D341Med (cell line): ENCODE results near the gene SPEG.

Experiments used
- DNase-seq: peaks from one replicate; pipeline ENCODE4 v3.0.0; 2012; ENCODE audit warnings: low spot score

Gene SPEG

DNA sequence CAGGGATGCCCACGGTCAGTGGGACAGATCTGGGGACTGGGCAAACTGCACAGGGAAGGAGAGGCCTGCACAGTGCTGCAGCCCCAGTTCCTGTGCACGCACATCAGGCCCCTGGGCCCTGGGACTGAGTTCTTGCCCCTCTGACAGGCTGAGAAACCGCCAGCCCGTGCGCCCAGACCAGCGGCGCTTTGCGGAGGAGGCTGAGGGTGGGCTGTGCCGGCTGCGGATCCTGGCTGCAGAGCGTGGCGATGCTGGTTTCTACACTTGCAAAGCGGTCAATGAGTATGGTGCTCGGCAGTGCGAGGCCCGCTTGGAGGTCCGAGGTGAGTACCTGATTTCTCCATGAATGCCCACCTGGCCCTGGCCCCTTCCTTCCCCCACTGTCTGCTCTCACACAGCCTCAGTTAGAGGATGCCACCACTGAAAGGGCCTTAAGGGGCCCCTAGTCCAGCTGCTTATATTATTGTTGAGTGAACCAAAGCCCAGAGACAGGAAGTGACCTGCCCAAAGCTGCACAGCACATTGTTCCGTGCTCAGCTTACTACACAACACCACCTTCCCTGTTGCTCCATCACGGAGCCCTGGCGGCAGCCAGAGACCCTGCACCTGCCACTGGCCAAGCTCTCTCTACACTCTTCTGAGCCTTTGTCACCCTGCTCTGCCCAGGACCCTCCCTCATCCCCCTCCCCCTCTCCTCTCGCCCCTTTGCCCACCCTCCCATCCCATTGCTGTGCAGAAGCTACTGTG lies 29.8 kb downstream of the SPEG start:
- no peak for DNase-seq

DNA sequence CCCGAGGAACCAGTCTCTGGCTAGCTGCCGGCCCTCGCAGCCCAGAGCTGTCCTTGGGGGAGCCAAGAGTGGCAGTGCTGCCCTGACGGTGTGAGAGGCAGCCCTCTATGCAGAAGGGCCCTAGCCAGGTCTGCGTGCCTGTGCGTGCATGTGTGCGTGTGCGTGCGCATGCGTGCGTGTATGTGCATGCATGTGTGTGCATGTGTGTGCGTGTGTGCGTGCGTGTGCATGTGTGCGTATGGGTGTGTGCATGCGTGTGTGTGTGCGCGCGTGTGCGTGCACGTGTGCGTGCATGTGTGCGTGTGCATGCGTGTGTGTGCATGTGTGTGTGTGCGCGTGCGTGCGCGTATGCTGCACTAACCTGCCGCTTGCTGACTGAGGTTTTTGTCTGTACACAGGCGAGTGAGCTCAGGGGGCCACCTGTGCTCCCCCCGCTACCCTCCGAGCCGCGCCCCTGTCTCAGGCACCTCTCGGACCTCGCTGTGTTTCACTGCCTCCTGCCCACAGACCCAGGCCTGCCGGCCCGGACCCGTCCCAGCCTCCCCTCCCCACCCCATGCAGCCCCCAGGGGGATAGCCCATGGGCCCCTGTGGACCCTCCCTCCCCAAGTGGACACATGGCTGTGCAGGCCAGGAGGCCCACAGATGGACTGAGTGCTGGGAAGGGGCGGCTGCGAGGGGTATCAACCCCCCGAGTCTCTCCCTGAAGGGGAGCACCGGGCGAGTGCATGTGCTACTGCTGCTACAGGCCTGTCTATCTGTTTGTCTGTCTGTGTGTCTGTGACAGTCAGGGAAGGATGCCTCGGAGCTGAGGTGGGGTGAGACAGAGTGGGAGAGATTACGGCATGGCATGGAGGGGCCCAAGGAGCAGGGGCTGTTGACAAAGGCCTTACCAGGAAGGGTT lies 31.3 kb downstream of the SPEG start:
- no peak for DNase-seq

DNA sequence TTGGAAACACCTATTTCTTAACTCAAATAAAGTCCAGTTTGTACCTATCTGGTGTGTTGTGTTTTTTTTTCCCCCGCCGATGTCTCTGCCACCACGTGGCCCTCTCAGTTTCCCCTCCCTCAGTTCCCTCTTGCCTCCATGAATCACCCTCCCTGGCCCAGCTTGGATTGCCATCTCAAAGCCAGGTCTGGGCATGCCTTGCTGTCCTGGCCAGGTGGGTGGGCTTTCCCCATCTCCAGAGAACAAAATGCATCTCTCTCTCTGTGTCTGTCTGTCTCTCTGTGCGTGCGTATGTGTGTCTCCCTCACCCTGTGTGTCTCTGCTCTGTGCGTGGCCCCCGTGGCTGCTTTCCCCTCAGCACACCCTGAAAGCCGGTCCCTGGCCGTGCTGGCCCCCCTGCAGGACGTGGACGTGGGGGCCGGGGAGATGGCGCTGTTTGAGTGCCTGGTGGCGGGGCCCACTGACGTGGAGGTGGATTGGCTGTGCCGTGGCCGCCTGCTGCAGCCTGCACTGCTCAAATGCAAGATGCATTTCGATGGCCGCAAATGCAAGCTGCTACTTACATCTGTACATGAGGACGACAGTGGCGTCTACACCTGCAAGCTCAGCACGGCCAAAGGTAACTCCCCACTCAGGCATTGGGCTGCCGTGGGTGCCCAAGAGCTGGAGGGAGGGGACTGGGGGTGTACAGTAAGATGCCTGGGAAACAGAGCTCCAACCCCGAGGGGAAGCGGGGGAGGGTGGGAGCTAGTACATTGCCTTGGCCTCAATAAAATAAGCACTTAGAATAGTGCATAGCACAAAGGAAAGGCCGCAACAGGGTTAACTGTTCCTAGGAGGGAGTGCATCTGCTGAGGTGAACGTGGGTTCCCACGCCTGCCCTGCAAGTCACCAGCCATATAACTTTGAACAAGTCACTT lies 32.4 kb downstream of the SPEG start:
- no peak for DNase-seq

DNA sequence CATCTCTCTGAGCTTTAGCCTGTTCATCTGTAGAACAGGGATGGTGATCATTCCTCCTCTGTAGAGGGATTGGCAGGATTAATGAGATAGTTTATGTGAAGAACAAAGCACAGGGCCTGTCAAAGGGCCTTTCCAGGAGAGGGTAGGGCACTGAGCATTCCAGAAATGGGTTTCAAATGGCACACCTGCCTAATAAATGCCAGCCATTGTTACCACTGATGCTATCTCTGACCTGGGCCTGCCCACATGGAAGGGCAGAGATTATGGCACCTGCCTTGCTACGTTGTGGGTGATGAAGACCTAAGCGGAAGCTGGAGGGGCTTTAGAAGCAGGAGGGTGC lies 33.1 kb downstream of the SPEG start:
- no peak for DNase-seq

DNA sequence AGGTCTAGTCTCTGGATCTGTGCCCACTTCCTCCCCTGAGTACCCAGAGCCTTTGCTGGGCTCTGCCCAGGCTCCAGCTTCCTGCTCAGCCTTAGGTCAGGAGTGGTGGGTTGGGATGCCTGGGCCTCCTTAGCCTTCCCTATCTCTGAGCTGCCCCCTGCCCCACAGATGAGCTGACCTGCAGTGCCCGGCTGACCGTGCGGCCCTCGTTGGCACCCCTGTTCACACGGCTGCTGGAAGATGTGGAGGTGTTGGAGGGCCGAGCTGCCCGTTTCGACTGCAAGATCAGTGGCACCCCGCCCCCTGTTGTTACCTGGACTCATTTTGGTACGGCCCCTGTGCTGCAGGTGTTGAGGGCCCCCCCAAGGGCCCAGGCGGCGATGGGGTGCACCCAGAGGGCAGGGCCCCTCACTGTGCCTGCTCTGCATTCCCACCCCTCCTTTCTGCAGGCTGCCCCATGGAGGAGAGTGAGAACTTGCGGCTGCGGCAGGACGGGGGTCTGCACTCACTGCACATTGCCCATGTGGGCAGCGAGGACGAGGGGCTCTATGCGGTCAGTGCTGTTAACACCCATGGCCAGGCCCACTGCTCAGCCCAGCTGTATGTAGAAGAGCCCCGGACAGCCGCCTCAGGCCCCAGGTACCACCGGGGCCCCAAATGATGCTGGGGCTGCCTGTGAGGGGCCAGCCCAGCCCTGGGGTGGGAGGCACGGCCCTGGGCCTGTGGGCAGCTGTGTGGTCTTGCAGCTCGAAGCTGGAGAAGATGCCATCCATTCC lies 34.0 kb downstream of the SPEG start:
- no peak for DNase-seq

DNA sequence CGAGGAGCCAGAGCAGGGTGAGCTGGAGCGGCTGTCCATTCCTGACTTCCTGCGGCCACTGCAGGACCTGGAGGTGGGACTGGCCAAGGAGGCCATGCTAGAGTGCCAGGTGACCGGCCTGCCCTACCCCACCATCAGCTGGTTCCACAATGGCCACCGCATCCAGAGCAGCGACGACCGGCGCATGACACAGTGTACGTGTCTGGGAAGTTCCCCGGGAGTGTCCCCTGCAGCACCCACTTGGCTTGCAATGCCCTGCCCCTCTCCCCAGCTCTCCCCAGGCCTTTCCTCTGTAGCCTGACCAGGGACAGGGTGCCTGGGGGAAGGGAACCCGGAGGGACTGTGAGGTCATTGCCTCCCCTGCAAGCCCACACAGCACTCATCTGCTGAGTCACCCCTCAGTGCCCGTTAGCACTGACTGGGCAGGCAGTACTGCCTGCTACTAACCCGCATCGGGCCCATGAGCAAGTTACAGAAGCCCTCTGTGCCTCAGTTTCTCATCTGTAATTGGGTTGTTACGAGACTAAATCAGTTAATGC lies 34.6 kb downstream of the SPEG start:
- DNase-seq, result no peak

DNA sequence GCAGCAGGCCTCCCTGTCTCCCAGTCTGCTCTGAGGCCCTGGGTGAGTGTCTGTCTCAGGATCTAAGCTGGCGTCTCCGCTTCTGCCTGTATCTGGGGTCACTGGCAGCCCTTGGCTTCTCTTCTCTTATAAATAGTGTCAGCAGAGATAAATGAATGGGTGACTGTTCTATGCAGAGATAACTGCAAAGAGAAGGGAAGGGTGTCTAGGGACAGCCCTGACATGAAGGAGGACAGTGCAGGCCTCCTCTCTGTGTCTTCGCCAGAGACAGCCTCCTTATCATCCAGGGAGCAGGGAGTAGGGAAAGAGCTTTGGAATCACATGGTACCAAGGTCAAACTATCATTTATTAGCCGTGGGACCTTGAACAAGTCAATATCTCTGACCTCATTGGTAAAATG lies 35.8 kb downstream of the SPEG start:
- no peak for DNase-seq

DNA sequence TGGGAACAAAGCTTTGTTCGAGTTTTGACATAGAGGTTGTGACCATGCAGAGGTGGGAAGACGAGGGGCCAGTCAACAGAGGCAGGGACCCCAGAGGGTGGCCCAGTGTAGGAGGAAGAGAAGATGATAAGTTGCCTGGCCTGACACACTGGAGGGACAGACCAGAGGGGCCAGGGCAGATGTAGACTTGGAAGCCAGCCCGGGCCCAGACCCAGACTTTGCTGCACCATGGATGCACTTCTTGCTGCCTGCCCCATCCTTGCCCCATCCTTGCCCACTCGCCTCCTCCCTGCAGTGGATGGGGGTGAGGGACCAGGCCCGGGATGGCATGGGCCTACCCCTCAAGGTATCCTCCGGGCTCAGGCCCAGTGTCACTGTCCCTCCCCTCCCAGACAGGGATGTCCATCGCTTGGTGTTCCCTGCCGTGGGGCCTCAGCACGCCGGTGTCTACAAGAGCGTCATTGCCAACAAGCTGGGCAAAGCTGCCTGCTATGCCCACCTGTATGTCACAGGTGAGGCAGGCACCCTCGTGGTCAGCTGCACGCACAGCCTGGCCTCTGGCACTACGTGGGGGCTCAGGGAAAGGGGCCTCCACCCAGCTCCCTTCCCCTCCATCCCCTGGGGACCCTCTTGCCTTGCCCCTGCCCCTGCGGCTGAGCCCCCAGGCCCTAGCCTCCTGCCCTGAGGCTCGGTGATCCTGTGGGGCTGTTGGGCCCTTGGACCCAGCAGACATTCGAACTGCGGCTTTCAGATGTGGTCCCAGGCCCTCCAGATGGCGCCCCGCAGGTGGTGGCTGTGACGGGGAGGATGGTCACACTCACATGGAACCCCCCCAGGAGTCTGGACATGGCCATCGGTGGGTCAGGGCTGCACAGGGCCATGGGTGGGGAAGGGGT lies 37.1 kb downstream of the SPEG start:
- DNase-seq, result no peak

DNA sequence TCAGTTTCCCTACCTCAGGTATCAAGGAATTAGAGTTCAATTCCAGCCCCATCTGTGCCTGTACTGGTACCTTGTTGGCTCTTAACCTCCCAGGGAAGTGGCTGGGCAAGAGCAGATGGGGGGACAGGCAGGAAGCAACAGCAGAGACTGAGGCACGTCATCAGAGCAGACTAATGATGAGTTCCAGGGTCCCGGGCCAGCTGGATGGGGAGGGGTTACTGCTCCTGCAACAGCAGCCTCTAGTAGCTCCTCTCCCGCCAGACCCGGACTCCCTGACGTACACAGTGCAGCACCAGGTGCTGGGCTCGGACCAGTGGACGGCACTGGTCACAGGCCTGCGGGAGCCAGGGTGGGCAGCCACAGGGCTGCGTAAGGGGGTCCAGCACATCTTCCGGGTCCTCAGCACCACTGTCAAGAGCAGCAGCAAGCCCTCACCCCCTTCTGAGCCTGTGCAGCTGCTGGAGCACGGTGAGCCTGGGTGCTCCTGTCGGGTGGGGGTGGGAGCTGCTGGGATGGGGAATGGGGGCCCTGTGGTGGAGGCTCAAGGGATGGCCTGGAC lies 38.1 kb downstream of the SPEG start:
- no peak for DNase-seq

DNA sequence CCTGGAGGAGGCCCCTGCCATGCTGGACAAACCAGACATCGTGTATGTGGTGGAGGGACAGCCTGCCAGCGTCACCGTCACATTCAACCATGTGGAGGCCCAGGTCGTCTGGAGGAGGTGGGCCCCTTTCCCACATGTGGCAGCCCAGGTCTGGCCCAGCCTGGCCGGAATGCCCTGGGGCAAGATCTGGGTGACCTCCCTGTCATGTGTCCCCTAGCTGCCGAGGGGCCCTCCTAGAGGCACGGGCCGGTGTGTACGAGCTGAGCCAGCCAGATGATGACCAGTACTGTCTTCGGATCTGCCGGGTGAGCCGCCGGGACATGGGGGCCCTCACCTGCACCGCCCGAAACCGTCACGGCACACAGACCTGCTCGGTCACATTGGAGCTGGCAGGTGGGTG lies 38.9 kb downstream of the SPEG start:
- no peak for DNase-seq

DNA sequence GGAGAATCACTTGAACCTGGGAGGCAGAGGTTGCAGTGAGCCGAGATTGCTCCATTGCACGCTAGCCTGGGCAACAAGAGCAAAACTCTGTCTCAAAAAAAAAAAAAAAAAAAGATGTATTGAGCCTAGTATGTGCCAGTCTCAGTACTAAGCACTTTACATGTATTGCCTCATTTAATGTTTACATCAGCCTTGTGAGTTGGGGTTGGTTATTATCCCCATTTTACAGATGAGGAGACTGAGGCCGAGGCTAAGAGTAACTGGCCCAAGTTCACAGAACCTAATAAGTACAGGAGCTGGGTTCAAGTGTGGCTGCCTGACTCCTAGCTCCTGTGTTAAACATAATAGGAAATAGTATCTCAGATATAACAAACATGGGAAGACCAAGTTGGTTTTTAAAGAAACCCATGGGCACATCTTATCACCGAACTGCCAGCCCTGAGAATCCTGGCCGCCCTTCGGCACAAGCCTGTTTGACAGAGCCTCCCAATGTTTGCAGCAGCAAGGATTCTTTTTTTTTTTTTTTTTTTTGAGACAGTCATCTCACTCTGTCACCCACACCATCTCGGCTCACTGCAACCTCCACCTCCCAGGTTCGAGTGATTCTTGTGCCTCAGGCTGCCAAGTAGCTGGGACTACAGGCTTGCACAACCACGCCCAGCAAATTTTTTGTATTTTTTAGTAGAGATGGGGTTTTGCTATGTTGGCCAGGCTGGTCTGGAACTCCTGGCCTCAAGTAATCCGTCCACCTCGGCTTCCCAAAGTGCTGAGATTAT lies 39.8 kb downstream of the SPEG start:
- DNase-seq, result no peak

DNA sequence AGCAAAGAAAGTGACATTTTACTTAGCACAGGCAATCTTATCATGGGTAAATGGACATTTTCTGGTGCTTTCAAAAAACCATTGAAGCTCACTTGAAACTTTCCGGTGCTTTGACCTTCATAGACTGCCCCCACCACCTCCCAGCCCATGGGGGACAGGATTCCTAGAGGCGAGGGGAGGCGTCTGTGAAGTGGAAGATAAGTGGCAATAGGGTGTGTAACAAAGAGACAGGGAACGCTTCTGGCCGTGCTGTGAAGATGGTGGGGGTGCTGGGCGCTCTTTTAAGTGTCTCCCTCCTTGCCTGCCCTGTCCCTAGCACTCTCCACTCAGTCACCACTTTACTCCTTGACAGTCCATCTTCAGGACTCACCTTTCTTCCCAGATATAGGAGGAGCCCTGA lies 40.6 kb downstream of the SPEG start:
- DNase-seq, result no peak

DNA sequence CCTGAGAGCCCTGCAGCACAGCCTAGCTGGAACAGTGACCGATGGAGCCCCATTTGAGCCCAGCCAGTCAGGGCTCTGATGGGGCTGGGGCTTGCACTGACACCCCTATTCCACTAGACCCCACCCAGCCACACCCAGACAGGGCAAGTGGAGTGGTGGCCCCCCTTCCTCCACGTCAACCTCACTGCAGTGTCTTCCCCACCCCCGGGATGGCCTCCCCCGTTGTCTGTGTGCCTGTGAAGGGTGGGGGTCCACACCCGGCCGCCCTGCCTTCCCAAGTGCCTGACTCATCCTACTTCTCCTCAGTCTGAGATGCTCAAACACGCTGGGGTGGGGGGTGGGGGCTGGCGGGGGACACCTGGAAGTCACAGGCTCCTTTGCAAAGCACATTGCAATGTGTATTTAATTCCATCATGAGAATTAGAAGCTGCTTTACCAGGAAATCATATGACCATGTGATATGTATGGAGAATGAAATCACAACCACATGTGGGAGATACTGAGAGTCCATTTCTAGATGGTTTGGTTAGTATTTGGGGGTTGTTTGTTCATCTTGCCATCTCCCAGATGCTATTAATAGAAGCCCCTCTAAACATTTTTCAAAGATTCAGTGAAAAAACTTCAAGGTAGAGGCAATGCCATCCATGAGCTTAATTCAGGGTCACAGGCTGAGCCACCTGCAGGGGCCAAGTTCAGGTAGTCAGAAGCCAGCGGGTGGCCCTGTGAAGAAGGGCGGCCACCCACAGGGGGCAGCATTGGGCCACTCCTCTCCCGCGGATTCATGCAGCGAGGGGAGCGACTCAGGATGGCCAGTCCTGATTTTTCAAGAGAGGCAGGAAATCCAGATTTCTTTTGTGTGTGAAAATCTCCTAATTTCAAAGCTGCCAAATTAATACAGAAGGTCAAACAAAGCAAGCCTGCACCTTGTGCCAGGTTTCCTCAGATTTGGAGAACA lies 41.3 kb downstream of the SPEG start:
- peak; percentile 90 for DNase-seq

DNA sequence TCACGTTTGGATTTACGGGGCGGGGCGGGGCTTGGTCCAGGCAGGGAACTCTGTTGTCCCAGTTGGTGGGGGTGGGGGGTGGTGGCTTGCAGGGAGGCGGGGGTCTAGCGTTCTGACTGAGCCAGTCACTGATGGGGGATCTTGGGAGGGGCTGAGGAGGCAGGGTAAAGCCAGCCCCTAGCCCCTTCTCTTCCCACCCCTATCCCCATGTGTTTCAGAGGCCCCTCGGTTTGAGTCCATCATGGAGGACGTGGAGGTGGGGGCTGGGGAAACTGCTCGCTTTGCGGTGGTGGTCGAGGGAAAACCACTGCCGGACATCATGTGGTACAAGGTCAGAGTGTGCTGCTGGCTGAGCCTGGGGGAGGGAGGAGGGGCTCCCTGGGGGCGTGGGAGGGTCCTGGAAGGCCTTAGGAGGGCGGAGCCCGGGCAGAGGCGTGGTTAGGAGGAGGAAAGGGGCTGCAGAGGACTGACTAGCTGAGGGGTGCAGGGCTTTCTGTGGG lies 42.1 kb downstream of the SPEG start:
- DNase-seq, result no peak

DNA sequence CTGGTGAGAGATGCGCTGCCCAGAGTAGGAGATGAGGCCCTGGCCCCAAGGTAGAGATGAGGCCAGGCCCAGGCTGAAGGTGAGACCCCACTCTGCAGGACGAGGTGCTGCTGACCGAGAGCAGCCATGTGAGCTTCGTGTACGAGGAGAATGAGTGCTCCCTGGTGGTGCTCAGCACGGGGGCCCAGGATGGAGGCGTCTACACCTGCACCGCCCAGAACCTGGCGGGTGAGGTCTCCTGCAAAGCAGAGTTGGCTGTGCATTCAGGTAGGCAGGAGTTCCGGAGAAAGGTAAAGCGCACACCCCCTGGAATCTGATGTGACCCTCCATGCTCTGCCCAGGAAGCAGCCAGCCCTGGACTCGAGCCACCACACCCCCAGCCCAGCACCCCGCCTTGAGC lies 42.5 kb downstream of the SPEG start:
- DNase-seq, result no peak

DNA sequence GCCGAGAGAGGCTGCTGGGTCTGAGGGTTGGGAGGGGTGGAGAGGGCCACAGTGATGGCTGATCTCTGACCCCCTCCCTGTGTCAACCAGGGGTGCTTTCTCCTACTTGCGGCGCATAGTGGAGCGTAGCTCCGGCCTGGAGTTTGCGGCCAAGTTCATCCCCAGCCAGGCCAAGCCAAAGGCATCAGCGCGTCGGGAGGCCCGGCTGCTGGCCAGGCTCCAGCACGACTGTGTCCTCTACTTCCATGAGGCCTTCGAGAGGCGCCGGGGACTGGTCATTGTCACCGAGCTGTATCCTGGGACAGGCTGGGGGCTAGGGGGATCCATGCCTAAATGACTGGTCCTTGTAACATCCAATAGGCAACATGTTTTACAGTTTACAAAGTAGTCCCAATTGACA lies 43.2 kb downstream of the SPEG start:
- no peak for DNase-seq

DNA sequence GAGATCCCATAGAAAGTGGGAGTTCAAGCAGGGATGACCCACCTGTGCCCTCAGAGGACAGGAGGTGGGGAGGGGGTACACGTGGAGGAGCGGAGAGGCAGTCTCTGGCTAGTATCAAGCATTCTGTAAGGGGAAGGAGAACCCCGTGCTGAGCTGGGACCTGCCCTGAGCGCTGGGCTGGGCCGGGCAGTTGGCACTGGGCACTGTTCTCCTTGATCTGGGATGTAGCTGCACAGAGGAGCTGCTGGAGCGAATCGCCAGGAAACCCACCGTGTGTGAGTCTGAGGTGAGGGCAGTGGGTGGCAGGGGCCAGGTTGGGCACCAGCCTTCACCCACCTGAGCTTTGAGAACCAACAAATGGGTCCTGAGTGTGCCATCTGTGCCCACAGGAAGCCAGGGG lies 44.3 kb downstream of the SPEG start:
- DNase-seq, result no peak

DNA sequence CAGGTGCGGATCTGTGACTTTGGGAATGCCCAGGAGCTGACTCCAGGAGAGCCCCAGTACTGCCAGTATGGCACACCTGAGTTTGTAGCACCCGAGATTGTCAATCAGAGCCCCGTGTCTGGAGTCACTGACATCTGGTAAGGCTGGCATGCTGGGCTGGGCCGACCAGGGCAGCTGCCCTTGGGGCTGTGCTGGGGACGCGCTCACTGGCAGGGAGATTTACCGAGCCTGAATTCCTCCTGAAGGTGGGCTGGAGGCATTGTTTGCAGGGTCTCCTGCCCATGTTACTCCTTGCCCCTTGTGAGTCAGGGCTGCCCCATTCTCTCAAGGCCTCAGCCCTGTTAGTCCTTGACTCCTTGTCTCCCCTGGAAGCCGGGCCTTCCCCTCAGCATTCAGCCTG lies 45.4 kb downstream of the SPEG start:
- DNase-seq, result no peak
